ENCODE data around the gene CR2.

Gene CR2

GRCh38 chr1:207424570-207425131, 29.5 kb upstream of the CR2 start:
- no peak for TF ChIP-seq CTCF (IDR thresholded peaks at IDR 0.05; ENCODE audit: insufficient read depth, low read length, missing control alignments)
- H3K4me3 ChIP-seq (ENCODE audit: low read depth, low read length), result no peak overlapping the region
- ChIA-PET CTCF (interaction anchor here (1.4 kb wide), 1 partner anchor 19 kb away, joined by 4 read pairs; no protein-coding TSS in a partner anchor), POLR2A (no interaction called here)
- DNase-seq (ENCODE audit: low read depth, low spot score), result no peak

- no peak overlapping the region for H3K4me3 ChIP-seq (ENCODE audit: low read depth, low read length)
- DNase-seq (ENCODE audit: low read depth, low spot score), result no peak
- TF ChIP-seq CTCF (IDR thresholded peaks at IDR 0.05; ENCODE audit: insufficient read depth, low read length, missing control alignments), result no peak
- ChIA-PET CTCF (no interaction called here), POLR2A (no interaction called here)
These were observed 26.1 kb upstream of the CR2 start for GRCh38 chr1:207427832-207428585.

GRCh38 chr1:207428783-207429182, 25.3 kb upstream of the CR2 start:
- ChIA-PET POLR2A (no interaction called here), CTCF (no interaction called here)
- no peak for TF ChIP-seq CTCF (IDR thresholded peaks at IDR 0.05; ENCODE audit: insufficient read depth, low read length, missing control alignments)
- DNase-seq (ENCODE audit: low read depth, low spot score), result no peak
- no peak overlapping the region for H3K4me3 ChIP-seq (ENCODE audit: low read depth, low read length)

GRCh38 chr1:207429963-207430362, 24.2 kb upstream of the CR2 start:
- no peak overlapping the region for H3K4me3 ChIP-seq (ENCODE audit: low read depth, low read length)
- no peak for TF ChIP-seq CTCF (IDR thresholded peaks at IDR 0.05; ENCODE audit: insufficient read depth, low read length, missing control alignments)
- ChIA-PET POLR2A (no interaction called here), CTCF (no interaction called here)
- no peak for DNase-seq (ENCODE audit: low read depth, low spot score)

- no peak overlapping the region for H3K4me3 ChIP-seq (ENCODE audit: low read depth, low read length)
- no peak for TF ChIP-seq CTCF (IDR thresholded peaks at IDR 0.05; ENCODE audit: insufficient read depth, low read length, missing control alignments)
- no peak for DNase-seq (ENCODE audit: low read depth, low spot score)
- ChIA-PET CTCF (no interaction called here), POLR2A (interaction anchor here (0.7 kb wide), 1 partner anchor 382 kb away, joined by 4 read pairs; no protein-coding TSS in a partner anchor)
These were observed 23.5 kb upstream of the CR2 start for GRCh38 chr1:207430602-207431001.

- TF ChIP-seq CTCF (IDR thresholded peaks at IDR 0.05; ENCODE audit: insufficient read depth, low read length, missing control alignments), result no peak
- CTCF ChIA-PET, result no interaction called here
- POLR2A ChIA-PET, result interaction anchor here (0.7 kb wide), 1 partner anchor 383 kb away, joined by 4 read pairs; no protein-coding TSS in a partner anchor
- H3K4me3 ChIP-seq (ENCODE audit: low read depth, low read length), result no peak overlapping the region
- no peak for DNase-seq (ENCODE audit: low read depth, low spot score)
These were observed 22.6 kb upstream of the CR2 start for GRCh38 chr1:207431508-207431907.
